Measurements from ENCODE around the gene SLF1. TPM values are rescaled to one million over a fixed set of nuclear protein-coding genes. Genes with fewer than 3 reads are reported as not detected.
"Not testable (repeated sequence)": the region's sequence is repeated elsewhere in the genome, so short reads cannot be mapped to it uniquely, and the experiment has no call there.

SLF1 gene
- total RNA-seq (2021) (8.8 and 10.2 TPM in 2 replicates), Bru-seq, nascent RNA (percentile 77 among the genes with signal in this experiment), BruChase-seq, experiment 1, labeled RNA remaining after a 2-hour chase (percentile 72 among the genes with signal in this experiment), BruChase-seq, experiment 2, labeled RNA remaining after a 6-hour chase (percentile 65 among the genes with signal in this experiment)
- long read RNA-seq, full-length matches to known transcripts = 7 of 10 reads
- long read RNA-seq, partial matches to known transcripts = 1 of 10 reads
- long read RNA-seq, other reads (novel, unspliced or antisense) = 2 of 10 reads

GRCh38 chr5:94618493-94619328 is at the start of gene SLF1, which contains the start of gene KIAA0825:
SLF1 (plus strand) TSS chr5:94618669; CDS start chr5:94628811, 10,142 bp downstream.
KIAA0825 (minus strand) TSS chr5:94618604; CDS start chr5:94537126, 81,478 bp downstream.
- intact Hi-C loops (cut with micrococcal nuclease; ENCODE audit: unreplicated experiment) = loop anchor here (2.0 kb wide), 1 partner anchor 508 kb away; a partner anchor contains a TSS
- Histone ChIP-seq H3K79me2 (ENCODE audit: low read depth) (peaks cover 55% of the 10 kb centered on the region), H2AFZ (peak within 1 kb of the TSS; percentile 94), H3F3A (ENCODE audit: insufficient read depth, low read depth) (peaks cover 9% of the 10 kb centered on the region), H3K4me1 (replicated peaks; ENCODE audit: insufficient read depth) (peaks cover 26% of the 10 kb centered on the region), H3K27me3 (ENCODE audit: insufficient read depth, low read depth) (no peaks in the 10 kb centered on the region), H3K9me2 (ENCODE audit: insufficient read depth) (no peaks in the 10 kb centered on the region), H3K9me3 (ENCODE audit: insufficient read depth, low read depth) (no peaks in the 10 kb centered on the region), H3K36me3 (ENCODE audit: low read depth) (no peaks in the 10 kb centered on the region), H3K27ac (peak within 1 kb of the TSS; percentile 56), H4K20me1 (ENCODE audit: insufficient read depth) (no peaks in the 10 kb centered on the region), H3K4me2 (peak within 1 kb of the TSS; percentile 87), H3K4me3 (peak within 1 kb of the TSS; percentile 70)
- DNase-seq = peak; percentile 80 to 82
- POLR2A ChIA-PET (ENCODE audit: unreplicated experiment) = interaction anchor here (0.6 kb wide), 1 partner anchor 601 kb away, joined by 5 read pairs; no protein-coding TSS in a partner anchor
- TF ChIP-seq CTCF (conservative IDR thresholded peaks at IDR 0.05) = no peak
- TF ChIP-seq EZH2 (IDR thresholded peaks at IDR 0.05; ENCODE audit: low read depth) = no peak
- BruUV-seq (replicated peaks) = TSS peak; percentile 74
- CTCF ChIA-PET = no interaction called here

- H3K9me2 ChIP-seq (ENCODE audit: insufficient read depth) = no peaks in the 10 kb centered on the region
- no TSS peak for BruUV-seq (replicated peaks)
- no peaks in the 10 kb centered on the region for H3K4me1 ChIP-seq (replicated peaks; ENCODE audit: insufficient read depth)
- no peaks in the 10 kb centered on the region for H3K9me3 ChIP-seq (ENCODE audit: insufficient read depth, low read depth)
- TF ChIP-seq CTCF (conservative IDR thresholded peaks at IDR 0.05) = no peak
- TF ChIP-seq EZH2 (IDR thresholded peaks at IDR 0.05; ENCODE audit: low read depth) = no peak
- POLR2A ChIA-PET (ENCODE audit: unreplicated experiment) = no interaction called here
- intact Hi-C loops (cut with micrococcal nuclease; ENCODE audit: unreplicated experiment) = no loop called here
- H3F3A ChIP-seq (ENCODE audit: insufficient read depth, low read depth) = no peaks in the 10 kb centered on the region
- no peaks in the 10 kb centered on the region for H3K36me3 ChIP-seq (ENCODE audit: low read depth)
- H3K4me3 ChIP-seq = no peak overlapping the region
- H3K79me2 ChIP-seq (ENCODE audit: low read depth) = no peaks in the 10 kb centered on the region
- H2AFZ ChIP-seq = no peak overlapping the region
- no peaks in the 10 kb centered on the region for H3K27me3 ChIP-seq (ENCODE audit: insufficient read depth, low read depth)
- CTCF ChIA-PET = no interaction called here
- no peak overlapping the region for H3K4me2 ChIP-seq
- H4K20me1 ChIP-seq (ENCODE audit: insufficient read depth) = no peaks in the 10 kb centered on the region
- no peak for DNase-seq
- no peak overlapping the region for H3K27ac ChIP-seq
Measured at GRCh38 chr5:94571415-94571814, 47.1 kb upstream of the SLF1 start.

GRCh38 chr5:94573349-94573748 is 45.1 kb upstream of the SLF1 start:
- H3K79me2 ChIP-seq (ENCODE audit: low read depth); H3K27ac ChIP-seq; H3K27me3 ChIP-seq (ENCODE audit: insufficient read depth, low read depth); POLR2A ChIA-PET (ENCODE audit: unreplicated experiment); H3K9me2 ChIP-seq (ENCODE audit: insufficient read depth); H3K4me1 ChIP-seq (replicated peaks; ENCODE audit: insufficient read depth); CTCF ChIA-PET; DNase-seq; BruUV-seq (replicated peaks); H4K20me1 ChIP-seq (ENCODE audit: insufficient read depth); H3K4me3 ChIP-seq; H2AFZ ChIP-seq; intact Hi-C loops (cut with micrococcal nuclease; ENCODE audit: unreplicated experiment); H3K36me3 ChIP-seq (ENCODE audit: low read depth); H3K4me2 ChIP-seq; H3F3A ChIP-seq (ENCODE audit: insufficient read depth, low read depth); H3K9me3 ChIP-seq (ENCODE audit: insufficient read depth, low read depth): not testable (repeated sequence)
